Pancreas (tissue), 10 donors: ENCODE results near the gene POLR2L. TPM values are rescaled to one million over a fixed set of nuclear protein-coding genes. Genes with fewer than 3 reads are reported as not detected.
A peak's percentile ranks its signal among the peaks of the same experiment; 100 is the strongest.

Source experiments
- ATAC-seq, 4 donors: fragments of 200-7000 bp; cut with Tn5 transposase; one replicate each; pipeline versions ENCODE4 v1.8.0 to v1.9.1; 2020; ENCODE audit warnings: mild to moderate bottlenecking in 4 of 4, moderate library complexity in 4 of 4
- DNase-seq, 6 donors: peaks; one replicate each; pipeline ENCODE4 v3.0.0-alpha.2; 2020
- FAIRE-seq: peaks from 2 replicates; lab custom pipeline; 2012; peaks lifted over from hg19 to GRCh38; lab: Jason Lieb, UNC
- H3K27ac ChIP-seq, 4 donors: fragments of 200-600 bp; sonication (generic); 1 replicate in 3 of 4; 2 replicates in 1 of 4; pipeline versions ENCODE4 v1.5.0 to v1.8.0; 2020
- H3K27me3 ChIP-seq, 4 donors: fragments of 200-600 bp; one replicate each; pipeline ENCODE4 v1.8.0; 2021
- H3K36me3 ChIP-seq, 3 donors: fragments of 200-600 bp; sonication (generic) in 1 of 3; one replicate each; pipeline versions ENCODE4 v1.5.0 to v1.8.0; 2020 to 2021
- H3K4me1 ChIP-seq, 3 donors: fragments of 200-600 bp; one replicate each; pipeline ENCODE4 v1.8.0; 2021
- H3K4me3 ChIP-seq, 4 donors: fragments of 200-600 bp; sonication (generic) in 2 of 4; one replicate each; pipeline versions ENCODE4 v1.5.0 to v1.8.0; 2020 to 2021
- H3K9me3 ChIP-seq, 4 donors: fragments of 200-600 bp; one replicate each; pipeline ENCODE4 v1.8.0; 2021
- CTCF ChIP-seq, 4 donors: fragments of 200-600 bp; sonication (generic) in 3 of 4; IDR thresholded peaks; one replicate each; pipeline versions ENCODE4 v1.5.0 to v1.8.0; 2021; ENCODE audit warnings: antibody characterized with exemption in 4 of 4
- WGBS, 2 donors: extraction: QIAGEN DNeasy Blood & Tissue Kit; methylation state at CpG; one replicate each; pipeline ENCODE4 v1.1.7; 2013; 5-methylcytosine and 5-hydroxymethylcytosine counted together
- intact Hi-C, 3 donors: fragments of 100-400 bp; cut with DNase I; formaldehyde crosslinking; loops; one replicate each; pipeline versions ENCODE4 v1.11.1 to v1.14.2; 2022
- polyA plus RNA-seq, 2 donors: library from polyadenylated mRNA; stranded (reverse); fragments of 200-250 nt; gene quantifications; one replicate each; pipeline ENCODE4 v1.2.3, GENCODE V29; 2013
- total RNA-seq, 6 donors: library from RNA; stranded (reverse); fragmentation: NEBNext Ultra II Directional in 4 of 6; extraction: Animal tissue kit (Norgen Biotek cat#: 25700) in 4 of 6; gene quantifications; one replicate each; pipeline versions ENCODE4 v1.2.1 to v1.2.4, GENCODE V29; 2021 to 2023
- donor health status: healthy with polysubstance abuse.
- donor health status: DM: no; HTN: no; CAD: no; lungs with moderate emphysema.
- donor health status: DM: no; HTN: no; CAD: no.
- donor health status: control.
- donor health status: control.
- donor health status: Bipolar disorder and iron deficiency.
- donor health status: DM: yes; HTN: yes; CAD: no.
- donor health status: DM: no; HTN: no; CAD: no.
- donor health status: DM: no; HTN: no; CAD: no.
- donor health status: DM: yes; HTN: yes; CAD: no.

The POLR2L gene
- total and polyA plus RNA-seq, 8 donors: 62.9 to 110 (median 68.9) TPM

- no peak for FAIRE-seq
- H3K9me3 ChIP-seq: no peaks in the 10 kb centered on the region
- H3K4me1 ChIP-seq: peaks cover 0 to 11% (median 9%) of the 10 kb centered on the region in 3 donors
- H3K36me3 ChIP-seq: peaks cover 0 to 32% (median 15%) of the 10 kb centered on the region in 3 donors
- no peaks in the 10 kb centered on the region for H3K27me3 ChIP-seq
- peak overlapping the region in 3 of 4 donors; percentile 82 to 86 (median 83) for H3K4me3 ChIP-seq
- no peak for TF ChIP-seq CTCF (IDR thresholded peaks at IDR 0.05)
- peak; percentile 62 to 75 (median 70) for ATAC-seq
- intact Hi-C loops: no loop called here
- H3K27ac ChIP-seq: peak overlapping the region; percentile 85 to 95 (median 88)
- DNase-seq: peak; percentile 86 to 97 (median 92)
- WGBS, 2 donors: 7 to 12% methylated on average over 31 of the region's 31 CpGs
Observed at GRCh38 chr11:834371-835316, 7.7 kb downstream of the POLR2L start.

- FAIRE-seq: no peak
- DNase-seq: peak in 2 of 6 donors; percentile 53 to 59
- Histone ChIP-seq H3K4me1 (peaks cover 7 to 16% (median 15%) of the 10 kb centered on the region in 3 donors), H3K27me3 (no peaks in the 10 kb centered on the region), H3K27ac (peak overlapping the region; percentile 85 to 95 (median 88)), H3K9me3 (no peaks in the 10 kb centered on the region), H3K36me3 (peaks cover 0 to 26% (median 9%) of the 10 kb centered on the region in 3 donors), H3K4me3 (peak overlapping the region; percentile 71 to 86 (median 82))
- WGBS, 2 donors: 15 to 22% methylated on average over 9 of the region's 9 CpGs
- no peak for TF ChIP-seq CTCF (IDR thresholded peaks at IDR 0.05)
- intact Hi-C loops: no loop called here
- ATAC-seq: peak in 2 of 4 donors; percentile 0 to 2
Observed at GRCh38 chr11:833849-834311, 8.4 kb downstream of the POLR2L start.

- H3K9me3 ChIP-seq: no peaks in the 10 kb centered on the region
- ATAC-seq (peak; percentile 13 to 45 (median 26)), DNase-seq (peak in 5 of 6 donors; percentile 71 to 90 (median 84)), FAIRE-seq (no peak)
- H3K27me3 ChIP-seq: no peaks in the 10 kb centered on the region
- peaks cover 9 to 21% (median 21%) of the 10 kb centered on the region in 3 donors for H3K4me1 ChIP-seq
- WGBS, 2 donors: 1 to 2% methylated on average over 36 to 55 of the region's 55 CpGs
- peaks cover 0 to 20% (median 9%) of the 10 kb centered on the region in 3 donors for H3K36me3 ChIP-seq
- TF ChIP-seq CTCF (IDR thresholded peaks at IDR 0.05): no peak
- intact Hi-C loops: no loop called here
- H3K27ac ChIP-seq: peak overlapping the region; percentile 85 to 95 (median 88)
- peak overlapping the region; percentile 71 to 86 (median 82) for H3K4me3 ChIP-seq
Observed at GRCh38 chr11:833114-833791, 9.1 kb downstream of the POLR2L start.

- Histone ChIP-seq H3K4me3 (peak within 1 kb of the TSS; percentile 71 to 86 (median 82)), H3K4me1 (peaks cover 9 to 27% (median 24%) of the 10 kb centered on the region in 3 donors), H3K27me3 (no peaks in the 10 kb centered on the region), H3K27ac (peak within 1 kb of the TSS; percentile 85 to 95 (median 88)), H3K36me3 (peaks cover 0 to 15% (median 4%) of the 10 kb centered on the region in 3 donors), H3K9me3 (no peaks in the 10 kb centered on the region)
- ATAC-seq: peak; percentile 27 to 59 (median 39)
- DNase-seq: peak in 4 of 6 donors; percentile 66 to 85 (median 74)
- 1% methylated on average over 33 to 67 of the region's 67 CpGs for WGBS, 2 donors
- FAIRE-seq: no peak
- intact Hi-C loops: no loop called here
- no peak for TF ChIP-seq CTCF (IDR thresholded peaks at IDR 0.05)
Observed at GRCh38 chr11:832529-833113, 9.7 kb downstream of the POLR2L start, which contains the start of gene CD151. CD151 (plus strand) TSS chr11:832952; CDS start chr11:836070, 3,118 bp downstream.
